ENCODE results near the gene ARL6.

ARL6 gene

GRCh38 chr3:97738761-97739160, 25.8 kb upstream of the ARL6 start:
- Histone ChIP-seq H3K23ac (ENCODE audit: low read length) (no peak overlapping the region), H3K27ac (ENCODE audit: low read depth, low read length) (no peak overlapping the region), H3K4me3 (ENCODE audit: low read length) (no peak overlapping the region), H2AK5ac (ENCODE audit: low read length) (no peak overlapping the region), H3K4ac (ENCODE audit: low read depth, low read length) (no peak overlapping the region), H4K8ac (ENCODE audit: low read depth, low read length) (no peak overlapping the region), H2BK120ac (ENCODE audit: low read depth, low read length) (no peak overlapping the region), H3K56ac (ENCODE audit: low read length) (no peak overlapping the region), H3K18ac (ENCODE audit: low read length) (no peak overlapping the region), H3K27me3 (ENCODE audit: insufficient read depth, low read length, poor library complexity) (no peaks in the 10 kb centered on the region), H3K36me3 (ENCODE audit: control insufficient read depth, insufficient read depth, low read length) (no peaks in the 10 kb centered on the region), H3K79me1 (ENCODE audit: low read length) (no peaks in the 10 kb centered on the region), H2BK5ac (ENCODE audit: low read length) (no peak overlapping the region), H3K9ac (ENCODE audit: low read length) (no peak overlapping the region), H3K79me2 (ENCODE audit: control insufficient read depth, insufficient read depth, low read length) (no peaks in the 10 kb centered on the region), H2BK15ac (replicated peaks; ENCODE audit: low read depth) (no peak overlapping the region), H3K4me1 (ENCODE audit: control insufficient read depth, low read depth, low read length) (no peaks in the 10 kb centered on the region), H3K4me2 (ENCODE audit: low read length) (no peak overlapping the region), H4K5ac (ENCODE audit: low read length) (no peak overlapping the region)
- no CpG with 5 or more reads among the region's 1 CpG for WGBS (ENCODE audit: extremely low coverage, insufficient coverage, low lambda C conversion rate)
- no peak for DNase-seq

GRCh38 chr3:97742036-97742435, 22.5 kb upstream of the ARL6 start:
- H3K4me1 ChIP-seq (ENCODE audit: control insufficient read depth, low read depth, low read length) = no peaks in the 10 kb centered on the region
- H3K79me2 ChIP-seq (ENCODE audit: control insufficient read depth, insufficient read depth, low read length) = no peaks in the 10 kb centered on the region
- no peak overlapping the region for H3K9ac ChIP-seq (ENCODE audit: low read length)
- no peak overlapping the region for H4K8ac ChIP-seq (ENCODE audit: low read depth, low read length)
- H2BK5ac ChIP-seq (ENCODE audit: low read length) = no peak overlapping the region
- H2BK15ac ChIP-seq (replicated peaks; ENCODE audit: low read depth) = no peak overlapping the region
- H3K79me1 ChIP-seq (ENCODE audit: low read length) = no peaks in the 10 kb centered on the region
- H3K4me3 ChIP-seq (ENCODE audit: low read length) = no peak overlapping the region
- H3K36me3 ChIP-seq (ENCODE audit: control insufficient read depth, insufficient read depth, low read length) = no peaks in the 10 kb centered on the region
- no CpG with 5 or more reads among the region's 3 CpGs for WGBS (ENCODE audit: extremely low coverage, insufficient coverage, low lambda C conversion rate)
- H2AK5ac ChIP-seq (ENCODE audit: low read length) = no peak overlapping the region
- no peak overlapping the region for H3K23ac ChIP-seq (ENCODE audit: low read length)
- H3K18ac ChIP-seq (ENCODE audit: low read length) = no peak overlapping the region
- H4K5ac ChIP-seq (ENCODE audit: low read length) = no peak overlapping the region
- H3K27me3 ChIP-seq (ENCODE audit: insufficient read depth, low read length, poor library complexity) = no peaks in the 10 kb centered on the region
- no peak overlapping the region for H3K56ac ChIP-seq (ENCODE audit: low read length)
- no peak for DNase-seq
- H3K4ac ChIP-seq (ENCODE audit: low read depth, low read length) = no peak overlapping the region
- no peak overlapping the region for H2BK120ac ChIP-seq (ENCODE audit: low read depth, low read length)
- no peak overlapping the region for H3K4me2 ChIP-seq (ENCODE audit: low read length)
- H3K27ac ChIP-seq (ENCODE audit: low read depth, low read length) = no peak overlapping the region

GRCh38 chr3:97744289-97744688, 20.3 kb upstream of the ARL6 start:
- Histone ChIP-seq H3K36me3 (ENCODE audit: control insufficient read depth, insufficient read depth, low read length) (no peaks in the 10 kb centered on the region), H4K5ac (ENCODE audit: low read length) (no peak overlapping the region), H3K4me1 (ENCODE audit: control insufficient read depth, low read depth, low read length) (no peaks in the 10 kb centered on the region), H3K4ac (ENCODE audit: low read depth, low read length) (no peak overlapping the region), H3K56ac (ENCODE audit: low read length) (no peak overlapping the region), H3K79me1 (ENCODE audit: low read length) (no peaks in the 10 kb centered on the region), H3K23ac (ENCODE audit: low read length) (no peak overlapping the region), H3K79me2 (ENCODE audit: control insufficient read depth, insufficient read depth, low read length) (no peaks in the 10 kb centered on the region), H2BK15ac (replicated peaks; ENCODE audit: low read depth) (no peak overlapping the region), H2AK5ac (ENCODE audit: low read length) (no peak overlapping the region), H4K8ac (ENCODE audit: low read depth, low read length) (no peak overlapping the region), H3K27me3 (ENCODE audit: insufficient read depth, low read length, poor library complexity) (no peaks in the 10 kb centered on the region), H3K18ac (ENCODE audit: low read length) (no peak overlapping the region), H2BK5ac (ENCODE audit: low read length) (no peak overlapping the region), H3K4me3 (ENCODE audit: low read length) (no peak overlapping the region), H3K9ac (ENCODE audit: low read length) (no peak overlapping the region), H2BK120ac (ENCODE audit: low read depth, low read length) (no peak overlapping the region), H3K27ac (ENCODE audit: low read depth, low read length) (no peak overlapping the region), H3K4me2 (ENCODE audit: low read length) (no peak overlapping the region)
- no peak for DNase-seq
- WGBS (ENCODE audit: extremely low coverage, insufficient coverage, low lambda C conversion rate) = no CpG with 5 or more reads among the region's 3 CpGs

GRCh38 chr3:97763586-97764406, 762 bp upstream of the ARL6 start:
- H3K4me3 ChIP-seq (ENCODE audit: low read length) = peak overlapping the region; percentile 72
- no peak overlapping the region for H4K5ac ChIP-seq (ENCODE audit: low read length)
- DNase-seq = peak; percentile 0
- no peak overlapping the region for H3K4ac ChIP-seq (ENCODE audit: low read depth, low read length)
- H3K56ac ChIP-seq (ENCODE audit: low read length) = peak overlapping the region; percentile 91
- peak overlapping the region; percentile 81 for H3K9ac ChIP-seq (ENCODE audit: low read length)
- H4K8ac ChIP-seq (ENCODE audit: low read depth, low read length) = no peak overlapping the region
- no peak overlapping the region for H3K27ac ChIP-seq (ENCODE audit: low read depth, low read length)
- no peaks in the 10 kb centered on the region for H3K79me2 ChIP-seq (ENCODE audit: control insufficient read depth, insufficient read depth, low read length)
- no CpG with 5 or more reads among the region's 22 CpGs for WGBS (ENCODE audit: extremely low coverage, insufficient coverage, low lambda C conversion rate)
- peak overlapping the region; percentile 60 for H3K4me2 ChIP-seq (ENCODE audit: low read length)
- no peak overlapping the region for H2BK5ac ChIP-seq (ENCODE audit: low read length)
- H3K36me3 ChIP-seq (ENCODE audit: control insufficient read depth, insufficient read depth, low read length) = no peaks in the 10 kb centered on the region
- no peak overlapping the region for H2BK120ac ChIP-seq (ENCODE audit: low read depth, low read length)
- no peaks in the 10 kb centered on the region for H3K4me1 ChIP-seq (ENCODE audit: control insufficient read depth, low read depth, low read length)
- H3K27me3 ChIP-seq (ENCODE audit: insufficient read depth, low read length, poor library complexity) = no peaks in the 10 kb centered on the region
- H3K18ac ChIP-seq (ENCODE audit: low read length) = no peak overlapping the region
- H2BK15ac ChIP-seq (replicated peaks; ENCODE audit: low read depth) = no peak overlapping the region
- no peak overlapping the region for H3K23ac ChIP-seq (ENCODE audit: low read length)
- no peak overlapping the region for H2AK5ac ChIP-seq (ENCODE audit: low read length)
- H3K79me1 ChIP-seq (ENCODE audit: low read length) = no peaks in the 10 kb centered on the region

GRCh38 chr3:97765336-97765735, 778 bp downstream of the ARL6 start:
- H3K79me1 ChIP-seq (ENCODE audit: low read length) = no peaks in the 10 kb centered on the region
- H2AK5ac ChIP-seq (ENCODE audit: low read length) = no peak overlapping the region
- H3K4me3 ChIP-seq (ENCODE audit: low read length) = no peak overlapping the region
- H3K36me3 ChIP-seq (ENCODE audit: control insufficient read depth, insufficient read depth, low read length) = no peaks in the 10 kb centered on the region
- no peak overlapping the region for H4K8ac ChIP-seq (ENCODE audit: low read depth, low read length)
- H3K9ac ChIP-seq (ENCODE audit: low read length) = peak overlapping the region; percentile 43
- no peak overlapping the region for H4K5ac ChIP-seq (ENCODE audit: low read length)
- H3K23ac ChIP-seq (ENCODE audit: low read length) = no peak overlapping the region
- no peak overlapping the region for H3K27ac ChIP-seq (ENCODE audit: low read depth, low read length)
- H2BK15ac ChIP-seq (replicated peaks; ENCODE audit: low read depth) = no peak overlapping the region
- H3K4me2 ChIP-seq (ENCODE audit: low read length) = no peak overlapping the region
- no peaks in the 10 kb centered on the region for H3K79me2 ChIP-seq (ENCODE audit: control insufficient read depth, insufficient read depth, low read length)
- no peak overlapping the region for H2BK120ac ChIP-seq (ENCODE audit: low read depth, low read length)
- no peak overlapping the region for H3K4ac ChIP-seq (ENCODE audit: low read depth, low read length)
- H3K56ac ChIP-seq (ENCODE audit: low read length) = no peak overlapping the region
- no peak overlapping the region for H2BK5ac ChIP-seq (ENCODE audit: low read length)
- no peaks in the 10 kb centered on the region for H3K27me3 ChIP-seq (ENCODE audit: insufficient read depth, low read length, poor library complexity)
- no peak overlapping the region for H3K18ac ChIP-seq (ENCODE audit: low read length)
- no CpG with 5 or more reads among the region's 2 CpGs for WGBS (ENCODE audit: extremely low coverage, insufficient coverage, low lambda C conversion rate)
- DNase-seq = peak; percentile 1
- H3K4me1 ChIP-seq (ENCODE audit: control insufficient read depth, low read depth, low read length) = no peaks in the 10 kb centered on the region

GRCh38 chr3:97772926-97773325, 8.4 kb downstream of the ARL6 start:
- Histone ChIP-seq H4K5ac (ENCODE audit: low read length) (no peak overlapping the region), H3K27me3 (ENCODE audit: insufficient read depth, low read length, poor library complexity) (no peaks in the 10 kb centered on the region), H3K18ac (ENCODE audit: low read length) (no peak overlapping the region), H3K27ac (ENCODE audit: low read depth, low read length) (no peak overlapping the region), H2BK120ac (ENCODE audit: low read depth, low read length) (no peak overlapping the region), H3K36me3 (ENCODE audit: control insufficient read depth, insufficient read depth, low read length) (no peaks in the 10 kb centered on the region), H3K79me1 (ENCODE audit: low read length) (no peaks in the 10 kb centered on the region), H3K79me2 (ENCODE audit: control insufficient read depth, insufficient read depth, low read length) (no peaks in the 10 kb centered on the region), H3K4me1 (ENCODE audit: control insufficient read depth, low read depth, low read length) (no peaks in the 10 kb centered on the region), H2AK5ac (ENCODE audit: low read length) (no peak overlapping the region), H2BK15ac (replicated peaks; ENCODE audit: low read depth) (no peak overlapping the region), H3K4me2 (ENCODE audit: low read length) (no peak overlapping the region), H3K9ac (ENCODE audit: low read length) (no peak overlapping the region), H3K4ac (ENCODE audit: low read depth, low read length) (no peak overlapping the region), H3K4me3 (ENCODE audit: low read length) (no peak overlapping the region), H2BK5ac (ENCODE audit: low read length) (no peak overlapping the region), H4K8ac (ENCODE audit: low read depth, low read length) (no peak overlapping the region), H3K23ac (ENCODE audit: low read length) (no peak overlapping the region), H3K56ac (ENCODE audit: low read length) (no peak overlapping the region)
- no peak for DNase-seq
- no CpG with 5 or more reads among the region's 3 CpGs for WGBS (ENCODE audit: extremely low coverage, insufficient coverage, low lambda C conversion rate)

All from mesendoderm (in vitro differentiated cells).